ENCODE data around the gene USH1C.

USH1C gene

GRCh38 chr11:17460406-17460805 is 83.8 kb downstream of the USH1C start:
- no peak for DNase-seq

- DNase-seq = no peak
Observed at GRCh38 chr11:17459236-17459896, 84.8 kb downstream of the USH1C start.

- no peak for DNase-seq
Observed at GRCh38 chr11:17458268-17458667, 85.9 kb downstream of the USH1C start.

- DNase-seq = no peak
Observed at GRCh38 chr11:17457396-17458173, 86.6 kb downstream of the USH1C start.

- no peak for DNase-seq
Observed at GRCh38 chr11:17452668-17453067, 91.5 kb downstream of the USH1C start.

- no peak for DNase-seq
Observed at GRCh38 chr11:17449158-17449557, 95.1 kb downstream of the USH1C start.

GRCh38 chr11:17446482-17446881 is 97.7 kb downstream of the USH1C start:
- DNase-seq = no peak

GRCh38 chr11:17445240-17445795 is 98.9 kb downstream of the USH1C start:
- DNase-seq = no peak

GRCh38 chr11:17443926-17444690 is 100.1 kb downstream of the USH1C start:
- DNase-seq = no peak

Measured in activated CD4-positive, alpha-beta T cell treated with anti-CD3 and anti-CD28 coated beads for 4 hours (primary cell).